ENCODE measurements around the gene NKD2.
"Not testable (repeated sequence)": the region's sequence is repeated elsewhere in the genome, so short reads cannot be mapped to it uniquely, and the experiment has no call there.

NKD2 gene

GRCh38 chr5:1059884-1060263 lies 51.3 kb downstream of the NKD2 start:
- H3K36me3 ChIP-seq (ENCODE audit: control insufficient read depth, insufficient read depth, low read length), result no peaks in the 10 kb centered on the region
- H3K79me2 ChIP-seq, result no peaks in the 10 kb centered on the region
- H3K27me3 ChIP-seq (ENCODE audit: control insufficient read depth, insufficient read depth, low read length), result no peaks in the 10 kb centered on the region
- H3K27ac ChIP-seq, result no peak overlapping the region
- no peaks in the 10 kb centered on the region for H3K9me3 ChIP-seq (ENCODE audit: control insufficient read depth, low read length)
- H3K4me1 ChIP-seq, result no peaks in the 10 kb centered on the region
- no peak overlapping the region for H2AFZ ChIP-seq
- H3K9ac ChIP-seq, result no peak overlapping the region
- no peak overlapping the region for H3K4me2 ChIP-seq (ENCODE audit: low read length)
- no peak overlapping the region for H3K4me3 ChIP-seq (ENCODE audit: low read depth, low read length)
- TF ChIP-seq CTCF (IDR thresholded peaks at IDR 0.05), result no peak

DNA sequence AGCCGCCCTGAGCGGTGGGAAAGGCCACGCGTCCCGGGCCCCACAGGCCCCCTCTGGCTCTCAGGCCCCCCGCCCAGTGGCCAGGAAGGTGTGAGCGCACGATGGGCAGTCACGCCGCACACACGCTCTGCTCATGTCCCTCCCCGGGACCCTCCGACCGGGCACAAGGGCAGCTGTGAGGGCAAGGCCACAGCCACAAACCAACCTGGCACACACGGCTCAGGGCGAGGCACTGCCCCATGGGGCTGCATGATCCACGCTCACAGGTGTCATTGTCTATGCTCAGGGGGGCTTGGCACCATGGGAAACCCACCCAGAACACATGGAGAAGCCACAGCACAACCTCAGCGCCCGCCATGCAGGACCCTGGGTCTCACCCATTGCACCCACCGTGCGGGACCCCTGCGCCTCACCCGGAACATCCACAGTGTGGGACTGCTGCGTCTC lies 52.0 kb downstream of the NKD2 start:
- Histone ChIP-seq H3K9me3 (ENCODE audit: control insufficient read depth, low read length) (no peaks in the 10 kb centered on the region), H3K27ac (no peak overlapping the region), H3K9ac (no peak overlapping the region), H3K27me3 (ENCODE audit: control insufficient read depth, insufficient read depth, low read length) (no peaks in the 10 kb centered on the region), H3K4me2 (ENCODE audit: low read length) (no peak overlapping the region), H3K4me1 (no peaks in the 10 kb centered on the region), H3K4me3 (ENCODE audit: low read depth, low read length) (no peak overlapping the region), H3K79me2 (no peaks in the 10 kb centered on the region), H2AFZ (no peak overlapping the region), H3K36me3 (ENCODE audit: control insufficient read depth, insufficient read depth, low read length) (no peaks in the 10 kb centered on the region)
- no peak for TF ChIP-seq CTCF (IDR thresholded peaks at IDR 0.05)

GRCh38 chr5:1061292-1061691 lies 52.7 kb downstream of the NKD2 start:
- H3K36me3 ChIP-seq (ENCODE audit: control insufficient read depth, insufficient read depth, low read length); H2AFZ ChIP-seq: not testable (repeated sequence)

DNA sequence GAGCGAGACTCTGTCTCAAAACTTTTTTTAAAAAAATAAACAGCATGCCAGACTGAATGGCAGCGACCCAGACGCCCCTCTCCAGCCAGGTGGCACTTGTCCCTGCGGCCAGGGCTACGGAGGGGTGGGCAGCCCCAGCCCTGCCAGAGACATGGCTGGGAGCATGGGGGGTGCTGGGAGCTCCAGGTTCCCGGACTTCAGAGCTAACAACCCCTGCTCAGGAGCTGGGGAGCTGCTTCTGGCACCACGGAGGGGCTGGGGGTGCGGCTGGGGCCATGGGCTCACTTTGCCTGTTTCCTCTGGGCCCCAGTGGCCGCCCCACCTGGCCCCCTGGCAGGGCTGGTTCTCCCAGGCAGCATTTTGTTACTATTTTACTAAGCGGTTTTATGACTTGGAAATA lies 53.3 kb downstream of the NKD2 start:
- Histone ChIP-seq H3K79me2 (no peaks in the 10 kb centered on the region), H3K27me3 (ENCODE audit: control insufficient read depth, insufficient read depth, low read length) (no peaks in the 10 kb centered on the region), H3K9me3 (ENCODE audit: control insufficient read depth, low read length) (no peaks in the 10 kb centered on the region), H3K27ac (no peak overlapping the region), H3K36me3 (ENCODE audit: control insufficient read depth, insufficient read depth, low read length) (no peaks in the 10 kb centered on the region), H2AFZ (no peak overlapping the region), H3K4me2 (ENCODE audit: low read length) (no peak overlapping the region), H3K9ac (no peak overlapping the region), H3K4me3 (ENCODE audit: low read depth, low read length) (no peak overlapping the region), H3K4me1 (no peaks in the 10 kb centered on the region)
- no peak for TF ChIP-seq CTCF (IDR thresholded peaks at IDR 0.05)

More at GRCh38 chr5:1061292-1061691, 52.7 kb downstream of the NKD2 start:
- H3K4me3 ChIP-seq (ENCODE audit: low read depth, low read length); H3K79me2 ChIP-seq; H3K27ac ChIP-seq; H3K4me1 ChIP-seq; H3K9me3 ChIP-seq (ENCODE audit: control insufficient read depth, low read length); H3K9ac ChIP-seq; H3K4me2 ChIP-seq (ENCODE audit: low read length); H3K27me3 ChIP-seq (ENCODE audit: control insufficient read depth, insufficient read depth, low read length): not testable (repeated sequence)

- no peak for TF ChIP-seq CTCF (IDR thresholded peaks at IDR 0.05)
- Histone ChIP-seq H3K9me3 (ENCODE audit: control insufficient read depth, low read length) (no peaks in the 10 kb centered on the region), H3K36me3 (ENCODE audit: control insufficient read depth, insufficient read depth, low read length) (no peaks in the 10 kb centered on the region)
These were observed 54.4 kb downstream of the NKD2 start for GRCh38 chr5:1062761-1063568.

More at GRCh38 chr5:1062761-1063568, 54.4 kb downstream of the NKD2 start:
- no peak overlapping the region for H2AFZ ChIP-seq
- H3K27me3 ChIP-seq (ENCODE audit: control insufficient read depth, insufficient read depth, low read length), result no peaks in the 10 kb centered on the region
- no peak overlapping the region for H3K4me3 ChIP-seq (ENCODE audit: low read depth, low read length)
- no peak overlapping the region for H3K9ac ChIP-seq
- H3K4me2 ChIP-seq (ENCODE audit: low read length), result no peak overlapping the region
- no peak overlapping the region for H3K27ac ChIP-seq
- no peaks in the 10 kb centered on the region for H3K4me1 ChIP-seq
- no peaks in the 10 kb centered on the region for H3K79me2 ChIP-seq

All from parathyroid adenoma (tissue), 2 donors.